Stimulated activated effector memory CD8-positive, alpha-beta T cell treated with anti-CD3 and anti-CD28 coated beads, Interleukin-12 subunit alpha, Interleukin-12 subunit beta, amount 100 ng/mL, for 72 hours (primary cell): ENCODE results near the gene CCDC149.
A peak's percentile ranks its signal among the peaks of the same experiment; 100 is the strongest.

Experiments
- ATAC-seq: fragments of 150-1000 bp; cut with Tn5 transposase; 2 replicates; pipeline ENCODE4 v1.10.0; 2021
- DNase-seq, 2 donors: peaks; one replicate each; pipeline ENCODE4 v3.0.0; 2021 to 2022; ENCODE audit warnings: low spot score in 2 of 2
- H3K27ac Mint-ChIP-seq: one replicate; pipeline ENCODE4 v1.8.0; 2022; ENCODE audit warnings: mild to moderate bottlenecking, mixed read lengths
- H3K36me3 Mint-ChIP-seq: one replicate; pipeline ENCODE4 v1.8.0; 2022; ENCODE audit warnings: mild to moderate bottlenecking, mixed read lengths
- H3K4me1 Mint-ChIP-seq: one replicate; pipeline ENCODE4 v1.8.0; 2022; ENCODE audit warnings: mixed read lengths
- H3K4me3 Mint-ChIP-seq: one replicate; pipeline ENCODE4 v1.8.0; 2022; ENCODE audit warnings: mild to moderate bottlenecking, mixed read lengths
- H3K9me3 Mint-ChIP-seq: one replicate; pipeline ENCODE4 v1.8.0; 2022; ENCODE audit warnings: mixed read lengths

CCDC149 gene

DNA sequence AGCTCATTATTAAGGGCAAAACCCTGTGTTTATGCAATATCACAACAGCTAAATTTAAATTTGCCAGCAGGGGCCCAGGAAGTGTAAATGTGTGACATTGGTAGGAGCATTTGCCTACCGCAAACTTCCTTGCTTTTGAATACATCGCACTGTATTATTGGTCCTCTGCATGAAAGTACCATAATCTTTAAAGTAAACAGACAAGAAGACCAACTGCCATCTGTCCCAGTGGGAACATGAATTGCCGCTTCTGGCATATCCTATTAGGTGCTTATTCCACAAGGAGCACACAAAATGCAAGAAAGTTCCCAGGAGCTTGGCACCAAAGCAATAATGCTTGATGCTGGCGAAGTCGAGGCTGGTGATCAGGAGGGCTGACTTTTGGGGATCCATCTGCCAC, 66.1 kb downstream of the CCDC149 start:
- no peak overlapping the region for H3K27ac Mint-ChIP-seq
- H3K4me1 Mint-ChIP-seq, result no peaks in the 10 kb centered on the region
- ATAC-seq, result no peak
- DNase-seq, result no peak
- no peaks in the 10 kb centered on the region for H3K36me3 Mint-ChIP-seq
- H3K4me3 Mint-ChIP-seq, result no peak overlapping the region
- H3K9me3 Mint-ChIP-seq, result no peaks in the 10 kb centered on the region

DNA sequence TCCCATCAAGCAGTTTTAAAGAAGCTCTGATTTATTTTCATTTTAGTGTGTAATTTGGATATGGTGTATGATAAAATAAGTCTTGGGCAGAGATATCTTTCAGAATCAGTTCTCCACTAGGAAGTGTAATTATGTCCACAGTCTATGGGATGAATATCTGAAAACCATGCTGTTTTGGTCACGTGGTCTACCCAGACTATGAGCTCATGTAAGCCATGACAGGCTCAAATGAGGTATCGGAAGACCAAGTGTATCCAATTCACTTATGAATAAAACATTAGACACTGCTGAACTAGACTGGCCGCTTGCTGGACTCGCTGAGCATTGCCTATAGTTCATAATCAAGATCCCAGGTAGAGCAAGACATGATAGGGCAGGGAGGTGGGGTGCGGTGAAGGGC, 66.9 kb downstream of the CCDC149 start:
- no peak for DNase-seq
- H3K36me3 Mint-ChIP-seq, result no peaks in the 10 kb centered on the region
- H3K27ac Mint-ChIP-seq, result no peak overlapping the region
- no peaks in the 10 kb centered on the region for H3K9me3 Mint-ChIP-seq
- no peak overlapping the region for H3K4me3 Mint-ChIP-seq
- ATAC-seq, result no peak
- no peaks in the 10 kb centered on the region for H3K4me1 Mint-ChIP-seq

DNA sequence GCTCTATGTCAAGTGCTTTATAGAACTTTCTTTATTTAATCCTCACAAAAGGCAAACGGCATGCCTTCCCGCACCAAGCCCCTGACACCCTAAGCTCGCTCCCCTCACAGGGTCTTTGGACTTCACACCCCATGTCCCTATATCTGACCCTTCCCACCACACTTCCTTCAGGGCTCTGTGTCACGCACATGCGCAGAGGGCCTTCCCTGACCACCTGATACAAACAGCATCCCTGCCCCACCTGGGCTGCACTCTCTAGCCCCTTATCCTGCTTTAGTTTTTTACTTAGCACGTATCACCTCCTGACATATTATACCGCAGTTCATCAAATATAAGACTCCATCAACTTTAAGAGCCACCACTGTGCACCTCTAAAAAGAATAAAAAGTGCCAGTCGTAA, 67.7 kb downstream of the CCDC149 start:
- no peak for DNase-seq
- Mint-ChIP-seq H3K27ac (no peak overlapping the region), H3K36me3 (no peaks in the 10 kb centered on the region), H3K4me1 (no peaks in the 10 kb centered on the region), H3K4me3 (no peak overlapping the region), H3K9me3 (no peaks in the 10 kb centered on the region)
- no peak for ATAC-seq

DNA sequence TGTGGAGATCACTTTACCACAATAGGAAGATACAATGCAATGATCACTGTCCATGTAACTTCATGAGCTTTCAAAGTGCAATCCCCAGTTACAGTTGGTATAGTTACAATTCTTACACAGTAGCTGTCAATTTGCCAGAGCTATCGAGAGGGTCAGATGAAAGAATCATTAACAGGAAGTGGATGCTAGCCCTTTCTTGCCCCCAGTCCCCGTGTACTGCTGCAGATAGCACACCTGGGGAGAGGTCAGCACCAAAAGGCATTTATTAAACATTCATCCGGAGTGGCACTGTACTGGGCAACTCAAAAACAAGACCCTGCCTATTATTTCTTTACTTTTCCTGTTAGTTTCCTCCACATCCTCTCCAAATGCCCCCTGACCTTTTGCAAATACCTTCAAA, 69.7 kb downstream of the CCDC149 start:
- Mint-ChIP-seq H3K4me1 (no peaks in the 10 kb centered on the region), H3K9me3 (no peaks in the 10 kb centered on the region), H3K4me3 (no peak overlapping the region), H3K27ac (no peak overlapping the region), H3K36me3 (no peaks in the 10 kb centered on the region)
- DNase-seq (no peak), ATAC-seq (no peak)

DNA sequence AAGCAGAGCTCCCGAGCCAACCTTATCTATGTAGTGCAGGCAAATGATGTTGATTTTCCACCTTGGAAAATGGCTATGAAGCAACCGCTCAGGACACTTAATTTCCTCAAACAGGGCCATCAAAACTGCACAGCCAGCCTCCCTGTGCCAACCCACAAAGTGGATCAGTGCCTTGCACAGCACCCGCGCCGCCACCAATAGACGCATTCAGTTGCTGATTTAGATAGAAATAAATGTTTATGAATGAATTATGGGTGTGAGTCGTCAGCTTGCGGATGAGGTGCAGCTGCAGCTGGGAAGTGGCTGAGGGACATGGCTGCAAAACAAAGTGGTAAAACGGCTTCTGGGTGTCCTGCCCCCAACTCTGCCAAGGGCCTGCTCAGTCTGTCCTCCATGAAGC, 70.5 kb downstream of the CCDC149 start:
- DNase-seq (no peak), ATAC-seq (no peak)
- no peaks in the 10 kb centered on the region for H3K36me3 Mint-ChIP-seq
- H3K4me3 Mint-ChIP-seq, result no peak overlapping the region
- no peak overlapping the region for H3K27ac Mint-ChIP-seq
- H3K9me3 Mint-ChIP-seq, result no peaks in the 10 kb centered on the region
- no peaks in the 10 kb centered on the region for H3K4me1 Mint-ChIP-seq

DNA sequence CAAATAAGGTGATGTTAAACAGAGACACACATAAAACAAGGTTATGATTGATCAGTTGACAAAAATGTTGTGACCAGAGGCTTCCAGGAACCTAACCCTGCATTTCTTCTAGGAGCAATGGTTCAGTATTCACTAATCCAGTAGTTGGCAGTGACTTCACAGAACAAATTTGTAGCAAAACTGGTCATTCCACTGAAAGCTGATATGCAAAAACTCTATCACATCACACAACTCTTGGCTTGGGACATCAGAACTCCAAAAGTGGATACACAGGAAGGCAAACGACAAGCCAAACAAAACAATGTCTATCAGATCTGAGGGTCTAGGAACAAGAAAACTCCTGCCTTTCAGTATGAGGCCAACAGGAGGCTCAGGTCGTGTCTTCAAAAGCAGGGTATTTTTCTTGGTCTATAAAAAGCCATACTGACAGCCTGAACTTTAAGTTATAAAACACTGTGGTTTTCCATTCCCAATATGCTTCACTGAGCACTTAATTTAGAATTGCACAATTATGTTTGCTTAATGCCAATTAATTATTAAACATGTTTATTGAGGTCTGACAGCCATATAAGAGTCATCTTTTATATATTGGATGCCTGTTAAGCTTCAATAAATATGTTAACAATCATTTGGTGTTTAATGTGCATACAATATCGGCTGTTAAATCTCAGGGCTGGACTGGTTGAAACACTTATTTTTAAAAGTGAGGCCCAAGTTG, 71.9 kb downstream of the CCDC149 start:
- DNase-seq, result no peak
- ATAC-seq, result no peak
- H3K4me1 Mint-ChIP-seq, result no peaks in the 10 kb centered on the region

DNA sequence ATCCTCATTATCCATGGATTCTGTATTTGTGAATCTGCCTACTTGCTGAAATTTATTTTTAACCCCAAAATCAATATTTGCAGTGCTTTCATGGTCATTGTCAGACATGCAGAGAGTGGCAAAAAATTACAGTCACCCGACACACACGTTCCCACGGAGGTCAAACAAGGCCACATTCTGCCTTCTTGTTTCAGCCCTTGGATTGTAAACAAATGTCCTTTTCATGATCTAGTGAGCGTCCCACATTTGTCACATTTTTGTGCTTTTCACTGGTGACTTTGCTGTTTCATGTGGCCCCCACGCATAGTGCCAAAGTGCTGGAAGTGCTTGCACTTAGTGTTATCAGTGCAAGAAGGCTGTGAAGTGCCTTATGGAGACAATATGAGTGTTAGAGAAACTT, 72.5 kb downstream of the CCDC149 start:
- no peak for DNase-seq
- no peaks in the 10 kb centered on the region for H3K4me1 Mint-ChIP-seq
- H3K9me3 Mint-ChIP-seq, result no peaks in the 10 kb centered on the region
- H3K4me3 Mint-ChIP-seq, result no peak overlapping the region
- no peak overlapping the region for H3K27ac Mint-ChIP-seq
- no peak for ATAC-seq
- no peaks in the 10 kb centered on the region for H3K36me3 Mint-ChIP-seq

More for the DNA sequence above, 71.9 kb downstream of the CCDC149 start:
- Mint-ChIP-seq H3K27ac (no peak overlapping the region), H3K4me3 (no peak overlapping the region), H3K9me3 (no peaks in the 10 kb centered on the region), H3K36me3 (no peaks in the 10 kb centered on the region)

DNA sequence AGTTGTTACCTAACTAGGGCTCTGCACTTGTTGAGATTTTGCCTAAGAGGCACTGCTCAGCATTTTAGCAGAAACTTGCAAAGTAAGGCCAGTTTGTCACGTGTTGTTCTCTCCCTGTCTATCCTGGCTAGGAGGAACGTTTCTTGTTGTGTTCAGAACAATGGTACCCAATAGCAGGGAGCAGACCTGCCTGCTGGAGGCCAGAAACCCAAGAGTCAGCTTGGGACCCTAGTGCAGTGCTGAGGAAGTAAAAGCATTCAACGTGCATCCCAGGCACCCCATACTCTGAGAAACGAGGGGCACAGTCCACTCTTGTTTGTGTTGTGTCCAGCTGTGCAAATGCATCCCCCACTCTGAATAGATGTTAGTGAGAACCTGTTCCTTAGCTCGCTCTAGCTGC, 75.1 kb downstream of the CCDC149 start:
- H3K27ac Mint-ChIP-seq, result no peak overlapping the region
- no peak overlapping the region for H3K4me3 Mint-ChIP-seq
- DNase-seq (no peak), ATAC-seq (no peak)
- H3K36me3 Mint-ChIP-seq, result no peaks in the 10 kb centered on the region
- H3K4me1 Mint-ChIP-seq, result no peaks in the 10 kb centered on the region
- no peaks in the 10 kb centered on the region for H3K9me3 Mint-ChIP-seq

DNA sequence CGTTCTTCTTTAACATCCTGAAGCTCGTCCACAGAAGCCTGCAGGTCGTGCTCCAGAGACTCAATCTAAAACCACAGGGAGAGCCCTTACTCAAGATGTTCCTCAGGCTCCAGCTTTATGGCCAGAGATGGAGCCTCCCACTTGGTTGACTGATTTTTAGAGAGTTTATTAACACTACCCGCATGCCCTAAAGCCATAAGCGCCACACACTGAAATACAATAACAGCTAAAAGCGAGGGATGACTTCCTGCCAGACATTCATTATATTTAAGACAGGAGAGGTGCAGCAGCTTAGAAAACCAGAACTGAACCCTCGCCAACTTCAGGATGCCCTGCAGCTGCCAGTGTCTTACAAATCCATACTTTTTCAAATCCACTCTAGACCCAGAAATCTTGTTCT, 75.5 kb downstream of the CCDC149 start:
- H3K36me3 Mint-ChIP-seq, result no peaks in the 10 kb centered on the region
- no peaks in the 10 kb centered on the region for H3K4me1 Mint-ChIP-seq
- H3K9me3 Mint-ChIP-seq, result no peaks in the 10 kb centered on the region
- H3K27ac Mint-ChIP-seq, result no peak overlapping the region
- H3K4me3 Mint-ChIP-seq, result no peak overlapping the region
- no peak for ATAC-seq
- DNase-seq, result no peak

DNA sequence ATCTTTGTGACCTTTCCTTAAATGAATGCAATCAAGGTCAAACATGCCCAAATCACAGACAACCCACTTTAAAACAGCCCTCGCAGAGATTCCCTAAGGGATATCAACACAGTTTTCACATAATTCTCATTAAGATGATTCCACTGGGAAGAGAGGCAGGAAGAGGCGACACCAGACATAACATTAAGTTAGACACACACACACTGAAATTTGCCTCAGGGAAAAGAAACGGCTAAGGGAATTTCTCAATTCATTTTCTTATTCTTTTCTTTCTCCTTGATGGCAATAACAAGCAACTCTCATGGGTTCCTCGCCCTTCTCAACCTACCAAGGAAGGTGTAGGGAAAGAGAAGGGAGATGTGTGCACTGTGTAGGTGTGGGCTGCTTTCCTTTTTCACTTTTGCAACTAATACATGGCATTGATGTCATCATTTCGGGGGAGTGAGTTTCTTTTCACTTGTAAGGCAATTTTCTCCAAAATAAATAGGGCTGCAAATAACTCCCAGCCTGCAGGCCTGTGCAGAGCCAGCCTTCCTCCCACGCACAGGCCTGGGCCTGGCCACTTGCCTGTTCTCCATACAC, 76.1 kb downstream of the CCDC149 start:
- no peaks in the 10 kb centered on the region for H3K36me3 Mint-ChIP-seq
- no peak overlapping the region for H3K27ac Mint-ChIP-seq

DNA sequence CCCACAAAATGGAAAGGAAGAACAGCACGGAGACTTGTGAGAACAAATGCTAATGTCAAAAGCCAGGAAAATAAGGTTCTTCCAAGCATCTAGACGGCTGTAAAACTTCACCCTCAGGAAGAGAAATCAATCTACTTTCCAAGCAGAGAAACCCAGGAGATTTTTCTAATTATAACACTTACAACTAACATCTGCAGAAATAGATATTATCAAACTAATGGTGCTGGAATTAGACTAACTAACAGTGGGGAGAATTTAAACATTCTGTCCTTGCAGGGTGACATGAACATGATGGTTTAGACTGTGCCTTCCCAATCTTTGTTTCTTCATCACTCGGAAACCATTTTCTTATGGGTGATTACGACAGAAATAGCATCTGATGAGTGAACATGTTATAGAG, 77.1 kb downstream of the CCDC149 start:
- no peaks in the 10 kb centered on the region for H3K36me3 Mint-ChIP-seq
- ATAC-seq (no peak), DNase-seq (no peak)
- H3K4me3 Mint-ChIP-seq, result no peak overlapping the region
- H3K9me3 Mint-ChIP-seq, result no peaks in the 10 kb centered on the region
- no peak overlapping the region for H3K27ac Mint-ChIP-seq
- H3K4me1 Mint-ChIP-seq, result no peaks in the 10 kb centered on the region

More for the DNA sequence above, 76.1 kb downstream of the CCDC149 start:
- H3K9me3 Mint-ChIP-seq, result no peaks in the 10 kb centered on the region
- DNase-seq, result no peak
- ATAC-seq, result peak; percentile 31
- no peaks in the 10 kb centered on the region for H3K4me1 Mint-ChIP-seq
- no peak overlapping the region for H3K4me3 Mint-ChIP-seq

DNA sequence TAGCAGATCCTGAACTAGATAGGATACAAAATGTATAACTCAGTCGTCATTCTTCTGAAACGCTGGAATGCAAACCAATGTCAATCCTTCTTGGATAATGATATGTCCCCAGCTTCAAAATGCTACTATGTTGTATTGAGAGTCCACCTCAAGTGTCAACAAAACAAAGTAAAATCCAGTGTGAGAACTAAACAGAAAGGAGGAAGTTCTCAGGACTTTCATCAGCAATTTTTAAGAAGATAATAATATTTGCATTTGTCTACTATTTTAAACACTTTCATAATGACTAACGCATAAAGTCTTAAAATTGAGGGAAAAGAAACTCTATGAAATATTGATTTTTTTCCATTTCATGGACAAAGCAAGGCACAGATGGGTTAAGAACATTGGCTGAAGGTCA, 81.2 kb downstream of the CCDC149 start:
- H3K4me3 Mint-ChIP-seq, result no peak overlapping the region
- no peaks in the 10 kb centered on the region for H3K4me1 Mint-ChIP-seq
- peaks cover 4% of the 10 kb centered on the region for H3K9me3 Mint-ChIP-seq
- no peak for ATAC-seq
- no peak overlapping the region for H3K27ac Mint-ChIP-seq
- DNase-seq, result no peak
- no peaks in the 10 kb centered on the region for H3K36me3 Mint-ChIP-seq

DNA sequence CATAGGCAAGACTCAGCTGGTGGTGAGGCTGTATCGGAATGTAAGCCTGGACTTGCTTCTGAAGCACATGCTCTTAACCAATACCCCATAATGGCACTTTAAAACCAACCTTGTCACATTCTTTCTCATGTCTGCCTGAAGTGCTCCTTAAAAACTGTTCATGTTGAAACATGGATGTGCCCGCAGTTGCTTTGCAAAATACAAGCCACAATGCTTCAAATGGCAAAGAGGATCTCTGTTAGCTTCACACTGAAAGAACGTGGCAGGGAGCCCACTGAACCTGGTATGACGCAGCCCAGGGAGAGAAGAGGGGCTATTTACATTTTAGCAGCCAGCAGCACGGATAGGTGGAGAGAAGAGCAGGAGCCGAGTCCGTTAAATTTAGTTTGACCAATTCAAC, 88.1 kb downstream of the CCDC149 start:
- H3K9me3 Mint-ChIP-seq, result peaks cover 4% of the 10 kb centered on the region
- no peaks in the 10 kb centered on the region for H3K36me3 Mint-ChIP-seq
- ATAC-seq (no peak), DNase-seq (no peak)
- no peaks in the 10 kb centered on the region for H3K4me1 Mint-ChIP-seq
- H3K4me3 Mint-ChIP-seq, result no peak overlapping the region
- H3K27ac Mint-ChIP-seq, result no peak overlapping the region

DNA sequence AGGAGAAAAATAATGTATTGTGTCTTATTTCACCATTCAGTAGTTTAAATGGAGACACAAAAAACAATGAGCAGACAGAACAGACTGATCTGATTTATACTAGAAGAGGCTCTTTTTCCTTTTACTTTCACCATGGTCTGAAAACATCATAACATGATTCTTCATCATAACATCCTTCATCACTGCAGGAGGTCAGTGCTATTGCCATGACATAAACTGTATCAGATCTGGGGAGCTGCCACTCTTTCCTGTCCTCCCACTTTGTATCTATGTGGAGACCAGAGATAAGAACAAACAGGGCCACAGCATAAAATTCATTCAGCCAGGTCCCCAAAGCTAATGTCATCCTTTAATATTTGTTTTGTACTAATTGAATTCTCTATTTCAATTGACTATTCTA, 92.3 kb downstream of the CCDC149 start:
- no peak for ATAC-seq
- no peaks in the 10 kb centered on the region for H3K36me3 Mint-ChIP-seq
- no peaks in the 10 kb centered on the region for H3K4me1 Mint-ChIP-seq
- no peak overlapping the region for H3K27ac Mint-ChIP-seq
- H3K9me3 Mint-ChIP-seq, result peaks cover 5% of the 10 kb centered on the region
- no peak overlapping the region for H3K4me3 Mint-ChIP-seq
- no peak for DNase-seq

DNA sequence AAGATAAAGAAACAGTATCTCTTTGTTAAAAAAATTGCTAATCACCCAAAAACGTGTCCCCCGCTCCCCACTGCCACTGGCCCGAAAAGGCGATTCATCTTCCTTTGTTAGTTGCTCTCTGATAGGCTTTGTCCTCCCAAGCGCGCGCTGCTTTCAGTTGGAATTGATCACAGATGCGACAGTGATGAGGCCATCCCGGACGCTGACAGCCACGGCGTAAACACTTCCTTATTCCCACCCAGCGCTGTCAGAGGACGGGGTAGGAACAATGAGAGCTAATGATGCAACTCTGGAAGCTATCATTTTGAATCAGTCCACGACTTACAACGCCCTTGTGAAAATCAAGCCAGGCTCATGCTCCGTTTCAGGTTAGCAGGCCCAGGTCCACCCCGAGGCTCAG, 96.0 kb downstream of the CCDC149 start:
- peaks cover 13% of the 10 kb centered on the region for H3K9me3 Mint-ChIP-seq
- no peak for DNase-seq
- H3K36me3 Mint-ChIP-seq, result no peaks in the 10 kb centered on the region
- no peak overlapping the region for H3K27ac Mint-ChIP-seq
- no peaks in the 10 kb centered on the region for H3K4me1 Mint-ChIP-seq
- no peak for ATAC-seq
- H3K4me3 Mint-ChIP-seq, result no peak overlapping the region

DNA sequence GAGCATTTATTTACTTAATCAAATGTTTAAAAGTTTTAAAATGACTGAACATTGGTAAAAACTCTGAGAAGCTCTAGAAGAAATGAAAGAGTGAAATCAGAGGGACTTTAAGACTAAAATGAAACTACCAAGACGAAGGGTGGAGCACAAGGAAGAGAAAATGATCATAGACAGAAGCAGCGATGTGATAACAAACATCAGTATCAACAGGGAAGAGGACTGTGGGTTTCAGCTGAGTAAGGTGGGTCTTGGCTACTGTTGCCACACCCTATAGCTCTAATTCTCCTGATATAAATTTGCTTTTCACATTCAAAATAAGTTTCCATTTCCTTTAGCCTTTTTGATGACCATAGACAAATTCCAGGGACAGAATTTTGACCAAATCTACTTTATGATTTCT, 99.1 kb downstream of the CCDC149 start:
- Mint-ChIP-seq H3K36me3 (no peaks in the 10 kb centered on the region), H3K4me3 (no peak overlapping the region), H3K4me1 (no peaks in the 10 kb centered on the region), H3K27ac (no peak overlapping the region), H3K9me3 (peaks cover 17% of the 10 kb centered on the region)
- no peak for DNase-seq
- ATAC-seq, result no peak
